Activated T-helper 1 cell treated with anti-CD3 and anti-CD28 coated beads, Interleukin-2, amount 50 U/mL, for 16 hours (primary cell): Measurements from ENCODE around the gene TXK.
"Not testable (repeated sequence)": the region's sequence is repeated elsewhere in the genome, so short reads cannot be mapped to it uniquely, and the experiment has no call there.

ENCODE experiments used
- DNase-seq, 2 donors: peaks; one replicate each; pipeline ENCODE4 v3.0.0-alpha.2; 2020; ENCODE audit warnings: low read depth in 1 of 2, low spot score in 1 of 2

TXK gene

DNA sequence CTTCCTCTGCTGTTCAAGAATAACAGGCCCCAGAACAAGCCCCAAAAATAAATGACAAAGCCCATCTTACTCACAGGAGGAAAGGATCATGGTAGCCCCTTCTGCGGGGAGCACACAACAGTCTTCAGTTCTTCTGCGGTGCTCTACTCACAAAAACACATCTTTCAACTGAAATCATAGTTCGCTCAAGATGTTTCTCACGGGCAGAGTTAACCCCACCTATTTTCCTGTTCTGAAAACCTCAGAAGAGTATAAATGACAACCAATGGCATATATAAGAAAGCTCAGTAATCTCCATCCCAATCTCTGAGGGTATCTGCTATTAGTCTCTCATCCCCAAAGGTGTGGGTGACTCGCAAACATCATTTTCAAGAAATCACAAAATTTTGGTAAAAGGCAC, at the start of gene TXK:
Gene TXK (minus strand): TSS at position 170 of the 400 bp plus-strand sequence. CDS start 80 bp downstream, at position 90.
- no peak for DNase-seq

- no peak for DNase-seq
These were observed 46.2 kb upstream of the TXK start for GRCh38 chr4:48180234-48180633.

DNA sequence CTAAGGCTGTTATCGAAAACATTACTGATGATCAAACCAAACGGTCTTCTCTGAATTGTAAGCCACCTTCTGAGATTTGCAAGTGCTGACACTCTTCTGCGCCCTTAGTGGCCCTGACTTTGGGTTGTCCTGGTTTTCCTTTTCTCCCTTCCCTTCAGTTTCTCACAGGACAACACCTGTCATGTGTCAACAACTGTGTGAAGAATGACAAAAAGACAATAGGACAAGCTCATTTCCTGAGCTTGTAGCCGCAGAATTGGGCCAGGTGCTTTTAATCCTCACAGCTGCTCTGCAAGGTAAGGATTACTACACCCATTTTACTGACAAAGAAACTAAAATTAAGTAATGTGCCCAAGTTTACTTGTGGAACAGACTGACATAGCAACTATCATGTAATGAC, 44.9 kb upstream of the TXK start:
- DNase-seq: no peak

DNA sequence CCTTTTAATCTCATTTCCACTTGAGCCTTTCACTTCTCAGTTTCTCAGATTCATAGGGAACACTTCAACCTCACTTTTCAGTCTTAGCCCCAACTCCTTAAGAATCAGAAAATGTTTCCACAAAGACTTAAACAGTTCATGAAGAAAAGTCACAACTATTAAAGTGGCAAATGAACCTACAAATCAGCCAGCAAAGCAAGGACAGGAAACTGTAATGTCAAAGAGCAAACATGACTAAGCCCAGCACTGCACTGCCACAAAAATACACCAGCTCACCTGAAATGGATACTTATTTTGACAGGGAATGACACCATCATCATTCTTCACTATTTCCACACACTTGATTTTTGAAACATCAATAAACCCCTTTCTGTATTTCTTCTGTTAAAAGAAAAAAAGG, 41.8 kb upstream of the TXK start:
- no peak for DNase-seq

- no peak for DNase-seq
These were observed 41.3 kb upstream of the TXK start for GRCh38 chr4:48175328-48175727.

DNA sequence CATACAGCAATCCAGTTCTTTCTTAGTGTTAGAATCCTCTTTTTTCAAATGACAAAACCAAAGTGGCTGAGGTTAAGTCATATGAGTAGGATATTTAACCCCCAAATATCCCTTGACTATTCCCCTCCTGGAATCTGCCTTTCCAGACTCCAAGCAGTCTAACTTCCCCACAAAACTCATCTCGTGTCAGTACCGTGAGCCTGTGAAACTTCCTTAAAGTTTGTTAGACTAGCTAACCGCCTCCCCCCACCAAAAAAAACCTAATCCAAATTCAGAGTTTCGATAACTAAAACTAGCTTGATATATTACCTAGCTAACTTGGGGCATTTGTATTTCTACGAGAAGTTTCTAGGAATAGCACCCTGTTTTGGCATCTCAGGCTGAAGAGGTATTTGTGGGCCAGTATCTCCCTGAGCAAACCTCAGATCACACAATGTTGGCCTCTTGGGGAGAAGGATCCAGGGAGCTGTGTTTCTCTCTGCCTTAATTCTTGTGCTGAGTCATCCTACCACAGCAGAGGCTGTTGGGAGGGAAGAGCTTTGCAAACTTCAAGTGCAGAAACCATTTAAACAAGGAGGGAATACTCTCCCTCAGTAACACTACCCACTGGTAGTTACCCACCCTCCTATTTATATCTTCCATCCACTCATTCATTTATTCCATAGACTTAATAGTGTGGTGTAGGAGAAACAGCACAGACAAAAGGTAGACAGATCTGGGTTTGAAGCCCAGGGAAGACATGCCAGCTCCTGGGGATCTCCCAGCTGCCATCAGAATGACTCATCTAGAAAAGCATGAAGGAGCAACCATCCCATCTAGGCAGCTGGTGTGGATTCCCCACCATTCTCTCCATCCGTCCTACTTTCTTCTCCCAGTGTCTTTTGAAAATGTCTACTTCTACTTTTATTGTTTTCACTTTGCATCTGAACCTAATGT, 39.3 kb upstream of the TXK start:
- no peak for DNase-seq

DNA sequence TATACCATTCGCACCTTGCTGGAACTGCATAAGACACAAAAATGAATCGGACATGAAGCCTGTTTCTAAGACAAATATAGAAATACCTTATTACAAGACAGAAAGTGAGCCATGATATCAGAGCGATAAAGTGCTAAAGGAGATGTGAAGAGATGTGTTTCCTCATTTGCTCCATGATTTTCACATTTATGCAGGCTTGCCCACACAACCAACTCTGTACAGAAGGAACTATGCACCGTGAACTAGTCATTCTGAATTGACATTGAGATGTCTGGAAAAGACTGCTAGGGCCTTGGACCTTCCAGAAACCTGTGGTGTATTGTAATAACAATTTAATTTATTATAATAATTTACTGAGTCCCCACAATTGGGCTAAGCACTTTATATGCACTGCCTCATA, 38.6 kb upstream of the TXK start:
- DNase-seq: no peak

DNA sequence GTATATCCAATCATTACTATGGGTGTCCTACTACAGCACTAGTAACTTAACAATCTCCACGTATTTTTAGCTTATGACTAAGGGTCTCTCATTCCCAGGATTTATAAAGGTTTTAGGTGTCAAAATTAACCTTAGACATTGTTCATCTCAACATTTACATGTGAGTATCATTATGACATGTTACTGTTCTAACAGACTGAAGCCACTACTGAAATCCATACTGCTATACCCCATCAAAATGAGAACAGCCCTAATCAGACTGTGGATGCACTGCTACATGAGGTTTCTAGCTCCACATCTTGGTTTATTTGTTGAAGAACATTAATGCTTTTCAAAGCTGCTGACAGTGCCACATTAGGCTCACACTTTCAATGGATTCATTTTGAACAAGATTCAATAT, 35.6 kb upstream of the TXK start:
- DNase-seq: no peak

GRCh38 chr4:48167538-48168263, 33.7 kb upstream of the TXK start:
- no peak for DNase-seq

GRCh38 chr4:48164561-48164960, 30.5 kb upstream of the TXK start:
- DNase-seq: not testable (repeated sequence)

DNA sequence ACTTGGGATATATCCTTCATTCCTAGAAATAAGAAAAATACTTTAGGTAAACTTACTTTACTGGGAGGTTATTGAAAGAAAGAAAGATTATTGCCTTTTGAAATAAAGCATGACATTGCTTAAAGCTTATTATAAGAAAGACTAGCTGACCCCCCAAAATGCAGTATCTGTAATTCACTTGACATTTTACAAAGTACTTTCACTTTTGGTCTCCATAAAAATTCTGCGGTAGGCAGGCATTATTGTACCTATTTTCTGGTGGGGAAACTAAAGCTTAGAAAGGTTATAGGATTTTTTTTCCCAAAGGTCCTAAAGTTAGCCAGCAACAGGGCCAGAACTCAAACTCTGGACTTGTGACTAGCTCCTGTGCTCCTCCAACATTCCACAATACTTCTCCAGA, 29.7 kb upstream of the TXK start:
- no peak for DNase-seq

DNA sequence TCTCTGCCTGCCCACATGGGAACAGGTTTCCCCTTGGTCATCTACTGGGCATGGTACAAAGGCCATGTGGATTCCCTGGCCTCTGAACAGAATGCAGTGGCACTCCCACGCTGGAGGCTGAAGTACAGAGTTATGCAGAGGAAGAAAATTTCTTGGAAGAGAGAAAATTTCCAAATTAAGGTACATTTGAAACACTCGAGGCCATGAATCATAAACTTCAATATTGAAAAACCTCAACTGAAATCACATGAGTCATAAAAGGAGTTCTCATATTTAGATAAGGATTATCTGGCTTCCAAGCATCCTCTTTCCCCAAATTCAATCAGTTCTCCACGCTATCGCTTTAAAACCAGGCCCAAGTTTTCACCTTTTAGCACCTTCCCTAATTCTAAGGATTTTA, 28.1 kb upstream of the TXK start:
- DNase-seq: no peak

DNA sequence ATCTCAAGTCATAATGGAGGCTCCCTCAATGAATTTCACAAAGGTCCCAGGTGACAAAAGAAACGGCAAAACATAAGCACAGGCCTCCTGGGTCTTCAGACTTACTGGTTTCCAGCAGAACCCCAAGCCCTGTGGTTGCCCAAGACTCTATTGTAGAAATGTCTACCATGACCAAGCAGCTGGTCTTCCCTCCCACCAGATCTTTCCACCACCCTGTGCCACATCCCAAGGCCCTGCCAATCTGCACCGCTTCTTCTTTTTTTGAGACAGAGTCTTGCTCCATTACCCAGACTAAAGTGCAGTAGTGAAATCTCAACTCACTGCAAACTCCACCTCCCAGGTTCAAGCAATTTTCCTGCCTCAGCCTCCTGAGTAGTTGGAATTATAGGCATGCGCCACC, 23.2 kb upstream of the TXK start:
- no peak for DNase-seq

- no peak for DNase-seq
These were observed 22.4 kb upstream of the TXK start for GRCh38 chr4:48156423-48156822.

GRCh38 chr4:48153791-48154550, 19.9 kb upstream of the TXK start:
- DNase-seq: no peak

DNA sequence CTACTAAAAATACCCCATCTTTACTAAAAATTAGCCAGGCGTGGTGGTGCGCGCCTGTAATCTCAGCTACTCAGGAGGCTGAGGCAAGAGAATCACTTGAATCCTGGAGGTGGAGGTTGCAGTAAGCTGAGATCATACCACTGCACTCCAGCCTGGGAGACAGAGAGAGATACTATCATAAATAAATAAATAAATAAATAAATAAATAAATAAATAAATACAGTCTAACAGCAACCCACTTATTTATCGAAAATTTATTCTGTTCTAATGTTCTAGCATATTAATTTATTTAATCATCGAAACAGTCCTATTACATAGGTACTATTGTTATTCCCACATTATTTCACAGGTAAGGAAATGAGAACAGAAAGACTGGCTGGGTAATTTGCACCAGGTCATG, 18.2 kb upstream of the TXK start:
- no peak for DNase-seq

- DNase-seq: no peak
These were observed 15.8 kb upstream of the TXK start for GRCh38 chr4:48149827-48150370.

GRCh38 chr4:48147621-48148020, 13.6 kb upstream of the TXK start:
- no peak for DNase-seq

DNA sequence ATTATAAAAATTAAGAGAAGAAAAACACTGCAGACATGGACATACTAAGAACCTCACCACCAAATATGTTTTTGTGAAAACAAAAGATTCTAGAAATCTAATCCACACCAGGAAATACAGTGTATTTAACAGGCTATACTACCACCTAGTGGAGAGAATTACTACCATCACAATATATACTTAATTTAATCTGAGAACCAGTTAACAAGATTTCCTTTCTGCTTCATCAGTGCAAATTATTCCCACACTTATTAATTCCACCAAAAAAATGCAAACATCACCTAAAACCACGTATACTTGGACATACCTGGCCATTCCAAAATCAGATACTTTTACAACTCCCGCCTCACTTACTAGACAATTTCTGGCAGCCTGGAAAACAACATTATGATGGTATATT, 7.0 kb upstream of the TXK start:
- no peak for DNase-seq

- DNase-seq: no peak
These were observed 5.6 kb upstream of the TXK start for GRCh38 chr4:48139691-48140090.

GRCh38 chr4:48138936-48139335, 4.9 kb upstream of the TXK start:
- no peak for DNase-seq
